Measurements from ENCODE around the gene NUP210.

Gene NUP210

DNA sequence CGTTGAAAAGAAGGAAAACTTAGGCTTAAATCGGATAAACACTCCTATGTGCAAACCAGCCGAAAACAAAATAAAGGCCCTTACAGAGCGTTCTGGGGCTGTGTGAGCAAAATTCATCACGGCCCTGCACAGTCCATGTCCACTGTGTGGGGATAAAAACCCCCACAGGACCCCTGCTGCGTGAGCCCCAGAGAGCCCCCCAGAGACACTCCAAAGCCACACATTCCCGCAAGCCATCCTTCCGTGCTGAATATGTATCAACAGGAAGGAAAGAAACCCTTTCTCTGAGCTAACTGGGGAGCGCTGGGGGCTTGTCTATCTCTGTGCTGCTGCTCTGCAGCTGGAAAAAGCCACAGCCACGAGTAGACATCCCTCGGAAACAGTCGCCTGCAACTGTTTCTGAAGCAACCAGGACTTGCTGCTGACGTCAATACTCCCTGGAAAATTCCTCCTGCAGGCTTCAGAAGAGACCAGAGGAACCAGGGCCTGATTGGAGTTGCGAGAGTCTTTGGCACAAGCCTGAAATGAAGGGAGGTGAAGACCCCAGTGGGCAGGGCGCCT, 72.7 kb downstream of the NUP210 start:
- DNase-seq (ENCODE audit: low read depth) = no peak

DNA sequence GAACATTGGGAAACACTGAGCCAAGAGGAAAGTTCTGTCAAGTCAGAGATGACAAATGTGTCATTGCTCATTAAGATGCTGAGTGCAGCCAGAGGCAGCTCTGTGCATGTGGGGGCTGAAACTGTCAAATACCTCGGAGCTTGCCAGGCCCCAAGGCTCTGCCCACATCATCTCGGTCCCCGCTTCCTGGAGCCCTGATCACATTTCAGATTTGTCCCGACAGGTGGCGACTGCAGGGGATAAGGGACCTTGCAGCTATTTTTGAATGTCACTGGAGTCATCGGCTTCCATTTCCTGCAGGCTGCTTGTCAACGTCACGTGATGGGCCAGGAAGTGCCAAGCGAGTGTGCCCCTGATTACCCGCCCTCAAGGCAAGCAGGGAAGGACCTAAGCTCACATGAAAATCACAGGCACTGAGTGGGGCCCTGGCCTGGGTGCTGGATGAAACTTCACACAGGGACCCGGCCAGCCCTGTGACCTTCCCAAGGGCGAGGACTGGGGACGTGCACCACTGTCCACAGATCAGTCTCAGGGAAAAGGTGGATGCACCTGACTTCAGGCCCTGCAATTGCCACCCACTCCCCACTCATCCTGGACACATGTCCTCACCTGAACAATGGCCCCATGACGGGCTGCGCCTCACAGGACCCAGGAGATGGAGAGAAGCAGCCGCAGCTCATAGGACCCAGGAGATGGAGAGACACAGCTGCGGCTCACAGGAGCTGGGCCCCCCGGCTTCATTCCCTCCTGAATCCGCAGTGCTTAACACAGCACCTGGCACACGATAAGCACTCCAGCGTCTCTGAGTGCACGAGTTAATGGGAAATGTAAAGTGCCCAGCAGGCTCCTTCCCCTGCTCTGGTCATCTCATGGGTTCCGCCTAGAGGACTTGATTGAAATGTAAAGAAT, 73.4 kb downstream of the NUP210 start:
- peak; percentile 46 for DNase-seq (ENCODE audit: low read depth)

DNA sequence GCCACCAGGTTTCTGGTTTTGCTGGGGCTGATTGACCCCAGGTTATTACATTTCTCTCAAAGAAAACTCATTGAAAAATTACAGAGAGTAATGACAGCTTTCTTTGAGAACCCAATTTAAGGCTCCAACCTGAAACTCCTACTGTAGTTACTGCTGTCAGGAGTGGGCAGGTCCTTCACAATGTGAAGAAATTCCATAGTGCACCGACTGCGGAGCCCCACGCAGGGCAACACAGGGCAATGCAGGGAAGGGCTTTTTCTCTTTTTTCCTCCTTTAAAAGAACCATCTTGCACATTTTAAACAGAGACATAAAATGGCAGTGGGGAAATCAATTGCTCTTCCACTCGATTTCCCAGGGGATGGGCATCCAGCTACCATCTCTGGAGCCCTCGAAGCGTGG, 74.3 kb downstream of the NUP210 start:
- DNase-seq (ENCODE audit: low read depth) = no peak

GRCh38 chr3:13345284-13345683, 74.8 kb downstream of the NUP210 start:
- no peak for DNase-seq (ENCODE audit: low read depth)

DNA sequence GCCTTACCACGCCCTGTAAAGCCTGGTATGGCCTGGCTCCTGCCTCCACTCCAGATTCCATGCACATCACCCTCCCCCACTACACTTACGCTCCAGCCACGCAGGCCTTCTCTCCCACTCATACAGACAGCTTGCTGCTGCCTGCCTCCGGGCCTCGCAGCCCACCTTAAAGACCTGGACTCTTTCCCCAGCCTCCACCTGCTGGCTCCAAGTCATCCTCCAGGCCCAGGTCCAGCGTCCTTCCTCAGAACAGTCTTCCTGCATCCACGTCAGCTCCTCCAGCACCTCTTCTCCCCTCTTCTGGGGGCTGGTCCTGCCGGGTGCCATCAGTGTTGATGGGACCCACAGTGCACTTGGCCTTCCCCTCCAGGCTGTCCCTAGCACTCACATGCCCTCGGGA, 75.5 kb downstream of the NUP210 start:
- no peak for DNase-seq (ENCODE audit: low read depth)

DNA sequence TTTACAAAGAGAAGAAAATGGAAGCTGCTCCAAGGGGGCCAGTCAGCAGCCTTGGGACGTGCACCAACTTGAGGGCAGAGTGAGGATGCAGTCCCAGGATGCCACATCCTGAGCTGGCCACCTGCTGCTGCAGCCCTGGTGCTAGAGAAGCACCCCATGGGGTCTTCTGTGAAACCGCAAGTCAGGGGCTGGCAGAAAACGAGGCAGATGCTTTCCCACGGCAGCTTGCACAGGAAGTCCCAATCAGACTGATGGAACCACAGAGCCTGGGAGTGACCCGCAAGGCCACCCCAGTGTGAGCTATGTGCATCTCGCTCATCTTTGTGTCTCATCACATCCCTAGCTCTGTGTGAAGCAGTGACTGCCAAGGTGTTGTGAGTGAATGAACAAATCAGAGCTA, 76.5 kb downstream of the NUP210 start:
- no peak for DNase-seq (ENCODE audit: low read depth)

GRCh38 chr3:13341229-13341905, 78.8 kb downstream of the NUP210 start:
- no peak for DNase-seq (ENCODE audit: low read depth)

DNA sequence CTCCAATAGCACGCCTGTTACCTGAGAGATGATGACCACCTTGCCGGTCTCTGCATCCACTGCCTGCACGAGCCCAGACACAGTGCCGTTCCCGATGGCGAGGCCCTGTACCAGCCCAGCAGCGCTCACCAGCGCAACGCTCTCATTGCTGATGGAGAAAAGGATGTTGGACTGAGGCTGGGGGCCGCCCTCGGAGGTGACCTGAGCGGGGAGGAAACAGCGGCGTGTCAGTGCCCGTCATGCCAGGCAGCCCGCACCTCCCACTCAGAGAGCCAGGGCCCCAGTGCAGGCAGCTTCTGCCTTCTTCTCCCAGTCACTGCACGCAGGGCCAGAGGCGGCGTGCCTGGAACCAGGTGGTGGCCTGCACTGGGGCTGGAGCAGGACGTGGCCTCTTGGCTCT, 80.3 kb downstream of the NUP210 start:
- DNase-seq (ENCODE audit: low read depth) = no peak

- no peak for DNase-seq (ENCODE audit: low read depth)
Measured at GRCh38 chr3:13338996-13339395, 81.1 kb downstream of the NUP210 start.

- no peak for DNase-seq (ENCODE audit: low read depth)
Measured at GRCh38 chr3:13338231-13338630, 81.9 kb downstream of the NUP210 start.

DNA sequence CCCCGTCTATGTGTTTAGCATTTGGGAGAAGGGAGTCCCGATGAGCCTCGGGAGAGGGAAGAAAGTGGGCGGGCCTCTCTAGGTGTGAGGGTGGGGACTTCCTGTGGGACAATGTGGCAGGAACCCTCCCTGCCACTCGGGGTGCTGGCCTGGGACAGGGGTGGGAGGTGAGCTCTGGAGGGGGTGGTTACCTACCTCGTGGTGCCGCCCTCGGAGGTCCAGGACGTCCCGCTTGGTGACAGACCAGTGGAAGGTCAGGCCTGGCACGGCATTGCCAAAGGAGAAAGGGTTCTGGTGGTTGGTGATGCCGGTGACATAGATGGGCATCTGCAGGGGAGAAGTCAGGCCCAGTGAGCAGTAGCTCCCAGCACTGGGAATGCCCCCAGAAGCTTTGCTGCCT, 83.5 kb downstream of the NUP210 start:
- no peak for DNase-seq (ENCODE audit: low read depth)

DNA sequence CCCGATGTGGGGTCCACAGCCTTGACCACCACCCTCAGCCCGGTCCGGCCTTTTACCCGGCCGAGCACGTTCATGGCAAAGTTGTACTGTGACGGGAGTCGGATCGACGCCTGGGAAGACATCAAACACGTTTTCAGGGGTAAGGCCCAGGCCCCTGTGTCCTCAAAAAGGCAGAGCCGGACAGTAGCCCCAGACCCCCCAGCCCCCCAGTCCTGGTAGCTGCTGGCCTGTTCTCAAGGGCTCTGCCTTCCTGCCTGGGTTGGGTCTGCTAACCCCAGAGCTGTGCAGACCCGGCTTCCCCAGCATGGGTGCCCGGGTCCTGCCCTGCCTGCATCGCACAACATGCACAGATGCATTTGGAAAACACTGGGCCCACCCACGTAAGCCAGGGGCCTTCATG, 84.6 kb downstream of the NUP210 start:
- no peak for DNase-seq (ENCODE audit: low read depth)

GRCh38 chr3:13335059-13335458, 85.1 kb downstream of the NUP210 start:
- no peak for DNase-seq (ENCODE audit: low read depth)

- DNase-seq (ENCODE audit: low read depth) = no peak
Measured at GRCh38 chr3:13333236-13333897, 86.8 kb downstream of the NUP210 start.

DNA sequence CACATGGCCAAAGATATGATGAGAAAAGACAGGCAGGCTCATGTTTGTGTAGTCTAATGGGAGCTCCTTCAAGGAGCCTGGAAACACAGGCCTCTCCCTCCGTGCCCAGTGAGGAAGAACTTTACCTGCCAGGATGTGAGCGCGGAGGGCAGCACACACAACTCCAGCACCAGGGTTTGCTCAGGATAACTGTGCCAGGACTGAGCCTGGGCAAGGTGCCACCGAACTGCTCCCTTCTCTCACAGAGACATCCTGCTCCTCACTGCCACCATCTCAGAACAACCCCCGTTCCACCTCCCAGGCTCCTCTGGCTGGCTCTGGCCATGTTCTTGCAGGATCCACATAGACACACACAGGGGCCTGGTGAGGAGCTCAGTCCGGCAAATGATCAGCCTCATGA, 87.4 kb downstream of the NUP210 start:
- DNase-seq (ENCODE audit: low read depth) = no peak

GRCh38 chr3:13332158-13332557, 88.0 kb downstream of the NUP210 start:
- no peak for DNase-seq (ENCODE audit: low read depth)

GRCh38 chr3:13329746-13330145, 90.4 kb downstream of the NUP210 start:
- DNase-seq (ENCODE audit: low read depth) = no peak

DNA sequence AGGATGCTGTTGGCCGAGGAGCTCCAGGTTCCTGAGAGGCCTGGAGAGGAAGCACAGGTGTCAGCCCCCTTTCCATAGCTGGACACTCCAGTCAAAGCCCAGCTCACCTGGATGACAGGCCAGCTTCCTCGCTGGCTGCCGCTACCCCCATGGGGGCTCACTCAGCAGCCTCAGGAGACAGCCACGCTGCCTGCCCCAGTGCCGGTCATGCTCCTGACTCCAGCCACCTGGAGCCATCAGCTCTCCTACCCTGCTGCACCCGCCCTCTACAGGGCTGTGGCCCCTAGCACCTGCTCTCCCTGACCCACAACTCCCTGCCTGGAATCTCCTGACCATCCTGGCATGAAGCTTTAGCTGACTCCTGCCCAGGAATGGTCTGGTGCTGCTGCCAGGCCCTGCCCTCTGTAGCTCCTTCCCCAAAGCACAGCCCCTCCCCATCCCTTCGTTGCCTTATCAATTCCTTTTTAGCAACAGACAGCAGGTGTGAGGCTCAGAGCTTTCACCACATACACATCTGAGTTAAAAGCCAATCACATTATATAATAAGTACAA, 94.2 kb downstream of the NUP210 start:
- no peak for DNase-seq (ENCODE audit: low read depth)

DNA sequence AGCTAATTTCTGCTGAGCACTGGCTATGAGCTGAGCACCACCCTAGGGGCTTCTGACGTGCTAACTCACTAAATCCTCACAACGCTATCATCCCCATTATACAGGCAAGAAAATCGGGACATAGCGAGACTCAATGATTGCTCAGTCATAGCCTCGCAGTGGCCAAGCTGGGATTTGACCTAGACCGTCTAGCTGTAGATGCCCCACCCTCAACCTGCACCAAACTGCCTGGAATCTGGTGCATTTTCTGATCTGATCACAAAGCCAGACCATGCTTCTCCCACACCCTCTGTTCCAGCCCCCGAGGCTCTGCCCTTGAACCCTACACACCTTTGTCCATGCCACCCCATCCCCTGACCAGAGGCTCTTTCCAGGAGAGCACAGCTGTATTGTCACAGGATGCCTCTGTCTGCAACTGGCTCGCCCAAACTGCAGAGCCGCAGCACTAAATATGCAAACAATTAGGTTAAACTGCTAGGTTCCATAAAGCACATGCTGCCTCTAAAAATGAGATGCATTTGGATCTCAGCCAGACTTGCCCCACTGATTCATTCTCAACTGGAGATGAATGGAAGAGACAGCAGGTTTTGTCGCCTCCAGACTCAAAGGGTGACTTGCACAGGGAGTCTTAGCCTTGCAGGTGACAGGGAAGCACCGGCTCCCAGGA, 95.2 kb downstream of the NUP210 start:
- no peak for DNase-seq (ENCODE audit: low read depth)

DNA sequence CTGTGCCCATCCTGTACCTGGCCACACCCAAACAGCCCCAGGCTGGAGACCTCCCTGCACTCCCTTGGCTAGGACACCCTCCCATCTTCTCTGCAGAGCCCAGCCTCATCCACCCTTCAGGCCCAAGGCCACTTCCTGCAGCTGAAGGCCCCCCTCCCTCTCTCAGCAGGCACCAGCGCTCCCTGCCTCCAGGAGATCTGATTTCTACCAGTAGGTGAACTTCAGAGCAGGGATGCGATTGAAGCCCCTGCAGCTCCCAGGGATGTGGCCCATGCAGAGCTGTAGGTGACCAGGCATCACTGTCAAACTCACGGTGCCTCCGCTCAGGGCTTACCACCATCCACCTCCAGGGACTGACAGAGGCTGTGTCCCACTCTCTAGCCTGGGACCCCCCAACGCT, 96.3 kb downstream of the NUP210 start:
- DNase-seq (ENCODE audit: low read depth) = no peak

DNA sequence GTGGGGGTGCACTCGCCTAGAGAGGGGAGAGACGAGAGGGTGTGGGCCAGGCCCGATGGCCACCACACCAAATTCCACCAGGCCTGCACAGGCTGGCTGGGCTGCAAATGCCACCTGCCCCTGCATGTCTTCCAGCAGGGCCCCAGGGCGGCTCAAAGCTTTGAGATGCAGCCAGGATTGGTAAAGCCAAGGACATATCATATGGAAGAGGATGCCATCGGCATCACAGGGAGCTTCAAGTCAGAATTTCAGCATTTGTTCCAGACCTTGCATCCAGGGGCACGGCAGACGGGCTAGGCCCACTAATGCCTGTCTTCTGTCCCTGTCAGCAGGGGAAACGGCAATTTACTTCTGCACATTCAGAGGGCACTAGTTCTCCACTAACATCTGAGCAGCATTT, 97.8 kb downstream of the NUP210 start:
- DNase-seq (ENCODE audit: low read depth) = no peak
